ENCODE data around the gene HIPK3. TPM values are rescaled to one million over a fixed set of nuclear protein-coding genes. Genes with fewer than 3 reads are reported as not detected.

HIPK3 gene
- total and polyA plus RNA-seq, 10 of the 15 experiments (the other 5 are each of a cell fraction or from before 2014, with no cell fraction given): 3.4 to 26.5 (median 13.6) TPM

GRCh38 chr11:33387996-33388395 is 130.8 kb downstream of the HIPK3 start (continued):
- TF ChIP-seq REST (IDR thresholded peaks at IDR 0.05; ENCODE audit: low read depth, low read length): no peak
- no peak for TF ChIP-seq ELK1 (IDR thresholded peaks at IDR 0.05; ENCODE audit: low read depth, low read length)
- TF ChIP-seq EED (IDR thresholded peaks at IDR 0.05; ENCODE audit: low read depth): peak; percentile 81
- TF ChIP-seq CEBPZ (IDR thresholded peaks at IDR 0.05; ENCODE audit: low read depth, low read length): no peak
- TF ChIP-seq PRDM15 (CRISPR knock-in tag; IDR thresholded peaks at IDR 0.05): no peak
- TF ChIP-seq DPF2 (IDR thresholded peaks at IDR 0.05): peak; percentile 62
- no peak for TF ChIP-seq BCLAF1 (IDR thresholded peaks at IDR 0.05)
- peak; percentile 64 for TF ChIP-seq IRF4 (IDR thresholded peaks at IDR 0.05; ENCODE audit: low read depth, low read length)
- no peak for TF ChIP-seq KDM1A (IDR thresholded peaks at IDR 0.05; ENCODE audit: borderline replicate concordance)
- TF ChIP-seq SMARCA5 (IDR thresholded peaks at IDR 0.05): no peak
- no peak for TF ChIP-seq POLR2A (IDR thresholded peaks at IDR 0.05; ENCODE audit: low read depth, low read length)
- no peak for TF ChIP-seq POLR2AphosphoS5 (IDR thresholded peaks at IDR 0.05; ENCODE audit: low read length)
- no peak for TF ChIP-seq ZNF384 (IDR thresholded peaks at IDR 0.05; ENCODE audit: borderline replicate concordance, low read depth, low read length)
- TF ChIP-seq MYB (IDR thresholded peaks at IDR 0.05; ENCODE audit: borderline replicate concordance, low read depth, low read length): no peak
- TF ChIP-seq BMI1 (IDR thresholded peaks at IDR 0.05; ENCODE audit: borderline replicate concordance): 0 out of 2 replicates have a peak, but pooled peaks have one; percentile 9
- TF ChIP-seq NFYB (IDR thresholded peaks at IDR 0.05; ENCODE audit: insufficient read depth, low read depth, low read length): no peak
- TF ChIP-seq RFX5 (IDR thresholded peaks at IDR 0.05; ENCODE audit: low read depth, low read length): no peak
